ENCODE data around the gene PDZRN4.
"Not testable (repeated sequence)": the region's sequence is repeated elsewhere in the genome, so short reads cannot be mapped to it uniquely, and the experiment has no call there.

DNA sequence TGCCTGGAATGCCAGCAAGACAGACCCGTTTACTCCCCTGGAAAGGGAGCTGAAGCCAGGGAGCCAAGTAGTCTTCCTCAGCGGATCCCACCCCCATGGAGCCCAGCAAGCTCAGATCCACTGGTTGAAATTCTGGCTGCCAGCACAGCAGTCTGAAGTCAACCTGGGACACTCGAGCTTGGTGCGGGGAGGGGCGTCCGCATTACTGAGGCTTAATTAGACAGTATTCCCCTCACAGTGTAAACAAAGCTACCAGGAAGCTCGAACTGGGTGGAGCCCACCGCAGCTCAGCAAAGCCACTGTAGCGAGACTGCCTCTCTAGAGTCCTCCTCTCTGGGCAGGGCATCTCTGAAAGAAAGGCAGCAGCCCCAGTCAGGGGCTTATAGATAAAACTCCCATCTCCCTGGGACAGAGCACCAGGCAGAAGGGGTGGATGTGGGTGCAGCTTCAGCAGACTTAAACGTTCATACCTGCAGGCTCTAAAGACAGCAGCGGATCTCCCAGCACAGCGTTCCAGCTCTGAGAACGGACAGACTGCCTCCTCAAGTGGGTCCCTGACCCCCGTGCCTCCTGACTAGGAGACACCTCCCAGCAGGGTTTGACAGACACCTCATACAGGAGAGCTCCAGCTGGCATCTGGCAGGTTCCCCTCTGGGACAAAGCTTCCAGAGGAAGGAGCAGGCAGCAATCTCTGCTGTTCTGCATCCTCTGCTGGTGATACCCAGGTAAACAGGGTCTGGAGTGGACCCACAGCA lies 92.4 kb downstream of the PDZRN4 start:
- TF ChIP-seq, protein P1, sequence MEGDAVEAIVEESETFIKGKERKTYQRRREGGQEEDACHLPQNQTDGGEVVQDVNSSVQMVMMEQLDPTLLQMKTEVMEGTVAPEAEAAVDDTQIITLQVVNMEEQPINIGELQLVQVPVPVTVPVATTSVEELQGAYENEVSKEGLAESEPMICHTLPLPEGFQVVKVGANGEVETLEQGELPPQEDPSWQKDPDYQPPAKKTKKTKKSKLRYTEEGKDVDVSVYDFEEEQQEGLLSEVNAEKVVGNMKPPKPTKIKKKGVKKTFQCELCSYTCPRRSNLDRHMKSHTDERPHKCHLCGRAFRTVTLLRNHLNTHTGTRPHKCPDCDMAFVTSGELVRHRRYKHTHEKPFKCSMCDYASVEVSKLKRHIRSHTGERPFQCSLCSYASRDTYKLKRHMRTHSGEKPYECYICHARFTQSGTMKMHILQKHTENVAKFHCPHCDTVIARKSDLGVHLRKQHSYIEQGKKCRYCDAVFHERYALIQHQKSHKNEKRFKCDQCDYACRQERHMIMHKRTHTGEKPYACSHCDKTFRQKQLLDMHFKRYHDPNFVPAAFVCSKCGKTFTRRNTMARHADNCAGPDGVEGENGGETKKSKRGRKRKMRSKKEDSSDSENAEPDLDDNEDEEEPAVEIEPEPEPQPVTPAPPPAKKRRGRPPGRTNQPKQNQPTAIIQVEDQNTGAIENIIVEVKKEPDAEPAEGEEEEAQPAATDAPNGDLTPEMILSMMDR (IDR thresholded peaks at IDR 0.05 in 8 of 11, conservative IDR thresholded peaks at IDR 0.05 in 3 of 11): not testable (repeated sequence)
- TF ChIP-seq POLR2A, POLR2AphosphoS5 (IDR thresholded peaks at IDR 0.05): not testable (repeated sequence)

Data from spleen (tissue), 7 donors.